Measurements from ENCODE around the gene TLR8.
"Not testable (repeated sequence)": the region's sequence is repeated elsewhere in the genome, so short reads cannot be mapped to it uniquely, and the experiment has no call there.

The TLR8 gene

DNA sequence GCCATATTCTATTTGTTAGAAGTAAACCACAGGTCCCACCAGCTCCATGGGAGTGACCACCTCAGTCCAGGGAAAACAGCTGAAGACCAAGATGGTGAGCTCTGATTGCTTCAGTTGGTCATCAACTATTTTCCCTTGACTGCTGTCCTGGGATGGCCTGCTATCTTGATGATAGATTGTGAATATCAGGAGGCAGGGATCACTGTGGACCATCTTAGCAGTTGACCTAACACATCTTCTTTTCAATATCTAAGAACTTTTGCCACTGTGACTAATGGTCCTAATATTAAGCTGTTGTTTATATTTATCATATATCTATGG, 16.1 kb downstream of the TLR8 start:
- Mint-ChIP-seq H3K27ac (no peak overlapping the region), H3K4me3 (no peak overlapping the region), H3K9me3 (peaks cover 13% of the 10 kb centered on the region), H3K36me3 (ENCODE audit: low read depth) (no peaks in the 10 kb centered on the region), H3K27me3 (ENCODE audit: low read depth) (no peaks in the 10 kb centered on the region), H3K4me1 (no peaks in the 10 kb centered on the region)
- TF ChIP-seq, protein P1, sequence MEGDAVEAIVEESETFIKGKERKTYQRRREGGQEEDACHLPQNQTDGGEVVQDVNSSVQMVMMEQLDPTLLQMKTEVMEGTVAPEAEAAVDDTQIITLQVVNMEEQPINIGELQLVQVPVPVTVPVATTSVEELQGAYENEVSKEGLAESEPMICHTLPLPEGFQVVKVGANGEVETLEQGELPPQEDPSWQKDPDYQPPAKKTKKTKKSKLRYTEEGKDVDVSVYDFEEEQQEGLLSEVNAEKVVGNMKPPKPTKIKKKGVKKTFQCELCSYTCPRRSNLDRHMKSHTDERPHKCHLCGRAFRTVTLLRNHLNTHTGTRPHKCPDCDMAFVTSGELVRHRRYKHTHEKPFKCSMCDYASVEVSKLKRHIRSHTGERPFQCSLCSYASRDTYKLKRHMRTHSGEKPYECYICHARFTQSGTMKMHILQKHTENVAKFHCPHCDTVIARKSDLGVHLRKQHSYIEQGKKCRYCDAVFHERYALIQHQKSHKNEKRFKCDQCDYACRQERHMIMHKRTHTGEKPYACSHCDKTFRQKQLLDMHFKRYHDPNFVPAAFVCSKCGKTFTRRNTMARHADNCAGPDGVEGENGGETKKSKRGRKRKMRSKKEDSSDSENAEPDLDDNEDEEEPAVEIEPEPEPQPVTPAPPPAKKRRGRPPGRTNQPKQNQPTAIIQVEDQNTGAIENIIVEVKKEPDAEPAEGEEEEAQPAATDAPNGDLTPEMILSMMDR (IDR thresholded peaks at IDR 0.05; ENCODE audit: unreplicated experiment in 3 of 3): no peak

DNA sequence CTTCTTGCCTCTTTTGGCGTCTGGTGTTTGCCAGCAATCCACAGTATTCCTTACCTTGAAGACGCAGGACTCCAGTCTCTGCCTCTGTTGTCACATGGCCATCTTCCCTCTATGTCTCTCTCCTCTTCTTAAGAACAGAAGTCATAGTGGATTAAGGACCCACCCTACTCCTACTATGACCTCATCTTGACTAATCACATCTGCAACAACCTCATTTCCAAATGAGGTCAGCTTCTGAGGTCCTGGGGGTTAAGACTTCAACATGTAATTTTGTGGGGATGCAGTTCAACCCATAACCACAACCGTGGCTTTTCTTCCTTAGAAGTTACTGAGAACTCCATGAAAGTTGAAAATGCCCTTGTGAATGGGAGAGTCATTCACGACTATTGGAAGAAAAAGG, 23.3 kb downstream of the TLR8 start:
- H3K9me3 Mint-ChIP-seq: peaks cover 34% of the 10 kb centered on the region
- H3K27ac Mint-ChIP-seq: no peak overlapping the region
- TF ChIP-seq, protein P1 (IDR thresholded peaks at IDR 0.05; ENCODE audit: unreplicated experiment in 3 of 3): no peak
- H3K4me1 Mint-ChIP-seq: no peaks in the 10 kb centered on the region
- peaks cover 4% of the 10 kb centered on the region for H3K27me3 Mint-ChIP-seq (ENCODE audit: low read depth)
- H3K36me3 Mint-ChIP-seq (ENCODE audit: low read depth): no peaks in the 10 kb centered on the region
- no peak overlapping the region for H3K4me3 Mint-ChIP-seq

DNA sequence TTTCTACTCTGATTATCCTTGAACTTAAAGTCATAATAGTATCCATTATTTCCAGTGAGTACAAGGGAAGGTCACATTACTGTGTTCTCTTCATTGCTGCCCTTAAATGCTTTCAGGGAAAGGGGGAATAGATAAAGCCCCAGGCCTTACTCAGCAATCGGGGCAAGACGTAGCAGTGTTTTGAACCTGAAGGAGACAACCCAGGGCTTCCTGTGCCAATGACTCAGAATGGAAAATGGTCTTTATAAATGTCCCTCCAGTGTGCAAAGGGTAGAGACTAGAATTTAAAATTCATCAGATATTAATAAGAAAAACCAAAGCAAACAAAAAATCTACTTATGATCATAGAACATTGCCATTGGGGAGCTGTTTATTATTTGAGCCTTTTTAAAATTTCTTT, 23.7 kb downstream of the TLR8 start:
- peaks cover 4% of the 10 kb centered on the region for H3K27me3 Mint-ChIP-seq (ENCODE audit: low read depth)
- TF ChIP-seq, protein P1 (IDR thresholded peaks at IDR 0.05; ENCODE audit: unreplicated experiment in 3 of 3): no peak
- H3K27ac Mint-ChIP-seq: no peak overlapping the region

DNA sequence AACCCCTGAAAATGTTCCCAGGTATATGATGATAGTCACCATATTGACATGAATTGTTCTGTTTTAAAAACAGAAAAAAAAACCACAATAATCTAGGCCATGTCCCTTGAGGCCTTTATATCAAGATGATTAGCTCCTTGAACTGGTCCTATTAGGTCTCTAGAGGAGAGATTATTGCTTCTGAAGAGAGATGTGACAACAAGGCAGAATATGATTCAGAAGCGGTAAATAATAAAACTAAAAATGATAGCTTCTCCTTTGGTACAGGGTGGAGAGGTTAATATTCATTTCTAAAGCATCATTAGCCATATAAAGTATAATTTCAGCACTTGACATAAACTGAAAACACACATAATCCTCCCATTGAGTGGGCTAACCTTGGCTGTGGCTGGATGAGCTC, 25.8 kb downstream of the TLR8 start:
- no peaks in the 10 kb centered on the region for H3K36me3 Mint-ChIP-seq (ENCODE audit: low read depth)
- H3K9me3 Mint-ChIP-seq: peaks cover 34% of the 10 kb centered on the region
- H3K4me1 Mint-ChIP-seq: no peaks in the 10 kb centered on the region
- no peak overlapping the region for H3K27ac Mint-ChIP-seq
- no peak overlapping the region for H3K4me3 Mint-ChIP-seq
- TF ChIP-seq, protein P1 (IDR thresholded peaks at IDR 0.05; ENCODE audit: unreplicated experiment in 3 of 3): no peak
- H3K27me3 Mint-ChIP-seq (ENCODE audit: low read depth): peaks cover 4% of the 10 kb centered on the region

More for the DNA sequence above, 23.7 kb downstream of the TLR8 start:
- Mint-ChIP-seq H3K36me3 (ENCODE audit: low read depth) (no peaks in the 10 kb centered on the region), H3K4me3 (no peak overlapping the region), H3K9me3 (peaks cover 33% of the 10 kb centered on the region), H3K4me1 (no peaks in the 10 kb centered on the region)

DNA sequence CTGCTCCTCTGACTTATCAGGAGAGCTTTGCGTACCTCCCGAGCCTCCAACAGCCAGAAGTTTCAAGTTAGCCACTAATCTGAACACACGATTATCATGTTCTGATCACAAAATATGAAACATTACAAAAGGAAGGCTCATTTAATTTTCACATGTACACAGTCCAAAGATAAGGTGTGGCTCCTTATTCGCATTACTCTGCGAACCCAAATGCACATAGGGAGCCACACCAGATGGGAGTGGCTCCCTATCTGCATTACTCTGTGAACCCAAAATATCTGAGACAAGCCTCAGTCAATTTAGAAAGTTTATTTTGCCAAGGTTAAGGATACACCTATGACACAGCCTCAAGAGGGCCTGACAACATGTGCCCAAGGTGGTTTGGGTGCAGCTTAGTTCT, 28.4 kb downstream of the TLR8 start:
- Mint-ChIP-seq H3K9me3 (peaks cover 35% of the 10 kb centered on the region), H3K4me3 (no peak overlapping the region), H3K27ac (no peak overlapping the region), H3K36me3 (ENCODE audit: low read depth) (peaks cover 1% of the 10 kb centered on the region), H3K27me3 (ENCODE audit: low read depth) (no peaks in the 10 kb centered on the region), H3K4me1 (no peaks in the 10 kb centered on the region)
- TF ChIP-seq, protein P1 (IDR thresholded peaks at IDR 0.05; ENCODE audit: unreplicated experiment in 3 of 3): no peak

DNA sequence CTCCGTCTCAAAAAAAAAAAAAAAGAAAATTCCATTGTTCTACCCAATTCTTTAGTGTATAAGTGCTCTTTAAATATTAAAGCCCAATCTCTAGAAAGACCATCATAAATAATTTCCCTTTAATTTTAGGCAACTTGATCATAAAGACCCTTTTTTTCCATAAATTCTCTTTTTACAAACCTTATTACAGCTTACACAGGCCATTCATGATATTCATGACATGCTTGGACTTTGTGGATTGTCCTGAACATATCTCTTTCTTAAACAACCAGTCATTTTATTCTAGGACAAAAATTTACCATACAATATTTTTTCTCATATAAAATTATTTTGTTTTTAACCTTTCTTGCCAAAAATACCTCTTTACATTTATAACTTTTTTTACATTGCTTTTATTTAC, 30.5 kb downstream of the TLR8 start:
- Mint-ChIP-seq H3K4me1 (no peaks in the 10 kb centered on the region), H3K36me3 (ENCODE audit: low read depth) (peaks cover 9% of the 10 kb centered on the region), H3K4me3 (no peak overlapping the region), H3K9me3 (peaks cover 44% of the 10 kb centered on the region), H3K27ac (no peak overlapping the region), H3K27me3 (ENCODE audit: low read depth) (peaks cover 4% of the 10 kb centered on the region)
- TF ChIP-seq, protein P1 (IDR thresholded peaks at IDR 0.05; ENCODE audit: unreplicated experiment in 3 of 3): no peak

DNA sequence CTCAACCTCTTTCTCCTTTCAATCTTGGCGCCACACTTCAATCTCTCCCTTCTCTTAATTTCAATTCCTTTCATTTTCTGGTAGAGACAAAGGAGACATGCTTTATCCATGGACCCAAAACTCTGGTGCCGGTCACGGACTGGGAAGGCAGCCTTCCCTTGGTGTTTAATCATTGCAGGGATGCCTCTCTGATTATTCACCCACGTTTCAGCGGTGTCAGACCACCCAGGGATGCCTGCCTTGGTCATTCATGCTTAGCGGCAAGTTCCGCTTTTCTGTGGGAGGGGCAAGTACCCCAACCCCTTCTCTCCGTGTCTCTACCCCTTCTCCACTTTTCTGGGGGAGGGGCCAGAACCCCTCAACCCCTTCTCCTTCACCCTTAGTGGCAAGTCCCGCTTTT, 34.1 kb downstream of the TLR8 start:
- H3K27ac Mint-ChIP-seq; H3K27me3 Mint-ChIP-seq (ENCODE audit: low read depth); H3K4me3 Mint-ChIP-seq; H3K36me3 Mint-ChIP-seq (ENCODE audit: low read depth); H3K4me1 Mint-ChIP-seq: not testable (repeated sequence)
- peaks cover 35% of the 10 kb centered on the region for H3K9me3 Mint-ChIP-seq

DNA sequence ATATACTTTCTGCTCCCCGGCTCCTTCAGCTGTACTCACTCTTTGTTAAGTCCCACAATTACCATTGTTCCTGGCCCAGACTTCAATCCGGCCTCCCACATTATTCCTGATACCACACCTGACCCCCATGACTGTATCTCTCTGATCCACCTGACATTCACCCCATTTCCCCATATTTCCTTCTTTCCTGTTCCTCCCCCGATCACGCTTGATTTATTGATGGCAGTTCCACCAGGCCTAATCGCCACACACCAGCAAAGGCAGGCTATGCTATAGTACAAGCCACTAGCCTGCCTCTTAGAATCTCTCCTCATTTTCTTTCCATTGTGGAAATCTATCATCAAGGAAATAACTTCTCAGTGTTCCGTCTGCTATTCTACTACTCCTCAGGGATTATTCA, 37.2 kb downstream of the TLR8 start:
- not testable (repeated sequence) for H3K36me3 Mint-ChIP-seq (ENCODE audit: low read depth); H3K4me3 Mint-ChIP-seq; H3K27ac Mint-ChIP-seq; H3K27me3 Mint-ChIP-seq (ENCODE audit: low read depth)
- Mint-ChIP-seq H3K4me1 (peaks cover 17% of the 10 kb centered on the region), H3K9me3 (peaks cover 32% of the 10 kb centered on the region)

DNA sequence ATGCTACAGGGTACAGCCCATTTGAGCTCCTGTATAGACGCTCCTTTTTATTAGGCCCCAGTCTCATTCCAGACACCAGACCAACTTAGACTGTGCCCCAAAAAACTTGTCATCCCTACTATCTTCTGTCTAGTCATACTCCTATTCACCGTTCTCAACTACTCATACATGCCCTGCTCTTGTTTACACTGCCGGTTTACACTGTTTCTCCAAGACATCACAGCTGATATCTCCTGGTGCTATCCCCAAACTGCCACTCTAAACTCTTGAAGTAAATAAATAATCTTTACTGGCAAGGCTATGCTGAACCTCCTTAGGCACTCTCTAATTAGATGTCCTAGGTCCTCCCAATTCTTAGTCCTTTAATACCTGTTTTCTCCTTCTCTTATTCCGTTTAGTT, 38.0 kb downstream of the TLR8 start:
- Mint-ChIP-seq H3K9me3 (peaks cover 28% of the 10 kb centered on the region), H3K4me1 (peaks cover 24% of the 10 kb centered on the region)
- not testable (repeated sequence) for H3K27me3 Mint-ChIP-seq (ENCODE audit: low read depth); H3K4me3 Mint-ChIP-seq; H3K36me3 Mint-ChIP-seq (ENCODE audit: low read depth); H3K27ac Mint-ChIP-seq

Measured in nephron (organoid).